Osteocyte (in vitro differentiated cells): Measurements from ENCODE around the gene ASPN. TPM values are rescaled to one million over a fixed set of nuclear protein-coding genes. Genes with fewer than 3 reads are reported as not detected.

Experiments used
- DNase-seq: peaks from one replicate; pipeline ENCODE4 v3.0.0; 2021; ENCODE audit warnings: mixed read lengths; ENCODE audit not compliant: unreplicated experiment; ENCODE audit errors: extremely low spot score
- H3K27ac Mint-ChIP-seq: one replicate; pipeline ENCODE4 v1.8.0; 2021; ENCODE audit warnings: mild to moderate bottlenecking, mixed read lengths; ENCODE audit not compliant: unreplicated experiment
- H3K27me3 Mint-ChIP-seq: one replicate; pipeline ENCODE4 v1.8.0; 2021; ENCODE audit warnings: mixed read lengths; ENCODE audit not compliant: unreplicated experiment
- H3K36me3 Mint-ChIP-seq: one replicate; pipeline ENCODE4 v1.8.0; 2021; ENCODE audit warnings: mixed read lengths; ENCODE audit not compliant: unreplicated experiment
- H3K4me1 Mint-ChIP-seq: one replicate; pipeline ENCODE4 v1.8.0; 2021; ENCODE audit warnings: mixed read lengths; ENCODE audit not compliant: unreplicated experiment
- H3K4me3 Mint-ChIP-seq: one replicate; pipeline ENCODE4 v1.8.0; 2021; ENCODE audit warnings: mild to moderate bottlenecking, moderate library complexity, mixed read lengths; ENCODE audit not compliant: unreplicated experiment
- H3K9me3 Mint-ChIP-seq: one replicate; pipeline ENCODE4 v1.8.0; 2021; ENCODE audit warnings: mixed read lengths; ENCODE audit not compliant: unreplicated experiment
- total RNA-seq: library from RNA; stranded (reverse); gene quantifications from 2 replicates; pipeline ENCODE4 v1.2.1, GENCODE V29; 2021
- TF ChIP-seq, protein P1 (sequence below): fragments of 200-600 bp; sonication (generic); IDR thresholded peaks from 2 replicates; pipeline ENCODE4 v1.5.0; 2021; ENCODE audit warnings: antibody characterized with exemption, mild to moderate bottlenecking, moderate library complexity

ASPN gene
- total RNA-seq, 1 donor from 2014 or later = 129 TPM

DNA sequence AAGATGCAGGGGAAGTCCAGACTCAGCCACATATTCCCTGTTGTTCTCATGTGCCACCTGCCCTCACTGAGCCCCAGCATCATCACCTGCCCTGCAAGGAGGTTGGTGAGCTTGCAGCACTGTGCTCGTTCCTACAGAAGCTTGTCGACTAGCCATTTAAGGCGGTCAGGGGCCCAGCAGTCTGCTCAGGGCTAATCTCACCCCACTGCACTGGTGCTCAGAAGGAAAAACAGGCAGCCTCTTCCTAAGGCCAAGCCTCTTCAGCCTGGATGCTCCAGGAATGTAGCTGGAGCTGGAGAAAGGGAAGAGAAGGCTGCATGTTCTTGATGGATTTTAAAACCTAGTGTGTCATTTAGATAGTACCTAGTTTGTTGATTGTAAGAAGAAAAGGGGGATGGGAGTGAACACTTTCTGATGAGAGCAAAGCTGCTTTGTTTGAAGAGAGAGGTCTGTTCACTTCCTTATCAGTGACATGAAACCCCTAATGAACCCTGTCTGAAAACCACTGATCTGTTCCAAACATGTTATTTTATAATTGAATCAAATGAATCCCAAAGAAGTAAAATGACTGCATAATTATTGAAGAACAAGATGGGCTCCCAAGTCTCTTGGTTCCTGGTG, 10.6 kb upstream of the ASPN start:
- DNase-seq = no peak

DNA sequence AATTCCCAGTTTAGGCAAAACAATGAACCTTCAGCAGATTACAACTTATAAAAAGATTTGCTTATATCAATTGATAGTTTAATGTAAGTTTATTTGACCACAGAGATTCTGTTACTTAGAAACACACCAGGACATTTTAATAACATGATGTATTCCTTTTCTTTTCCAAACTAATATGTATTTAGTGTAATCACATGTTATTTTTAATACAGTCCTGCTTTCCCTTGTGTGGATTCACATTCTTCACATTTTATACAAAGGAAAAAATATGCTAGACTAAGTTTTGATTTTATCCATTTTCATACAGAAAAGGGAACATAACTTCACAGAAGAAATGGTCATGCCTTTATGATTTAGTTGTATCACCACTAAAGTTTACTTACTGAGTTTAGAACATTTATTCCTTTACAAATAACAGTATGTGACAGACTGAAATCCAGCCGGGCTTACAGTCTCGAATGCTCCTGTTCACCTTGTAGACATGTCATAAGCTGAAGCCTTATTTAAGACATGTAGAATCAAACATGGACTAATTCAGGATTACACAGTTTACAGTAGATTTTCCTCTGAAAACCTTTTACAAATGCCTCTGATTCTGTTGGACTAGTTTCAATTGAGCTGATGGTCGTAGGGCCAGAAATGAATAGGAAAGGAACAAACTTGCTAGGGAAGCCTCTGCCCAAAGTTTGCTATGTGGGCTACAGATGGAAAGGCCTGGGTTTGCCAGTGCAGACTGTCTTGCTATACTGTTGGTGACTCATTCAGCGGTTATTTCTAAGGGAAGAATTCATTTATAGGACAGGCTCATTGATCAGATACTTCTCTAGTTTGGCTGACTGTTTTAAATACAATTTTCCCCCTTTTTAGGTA, 6.6 kb upstream of the ASPN start:
- TF ChIP-seq, protein P1, sequence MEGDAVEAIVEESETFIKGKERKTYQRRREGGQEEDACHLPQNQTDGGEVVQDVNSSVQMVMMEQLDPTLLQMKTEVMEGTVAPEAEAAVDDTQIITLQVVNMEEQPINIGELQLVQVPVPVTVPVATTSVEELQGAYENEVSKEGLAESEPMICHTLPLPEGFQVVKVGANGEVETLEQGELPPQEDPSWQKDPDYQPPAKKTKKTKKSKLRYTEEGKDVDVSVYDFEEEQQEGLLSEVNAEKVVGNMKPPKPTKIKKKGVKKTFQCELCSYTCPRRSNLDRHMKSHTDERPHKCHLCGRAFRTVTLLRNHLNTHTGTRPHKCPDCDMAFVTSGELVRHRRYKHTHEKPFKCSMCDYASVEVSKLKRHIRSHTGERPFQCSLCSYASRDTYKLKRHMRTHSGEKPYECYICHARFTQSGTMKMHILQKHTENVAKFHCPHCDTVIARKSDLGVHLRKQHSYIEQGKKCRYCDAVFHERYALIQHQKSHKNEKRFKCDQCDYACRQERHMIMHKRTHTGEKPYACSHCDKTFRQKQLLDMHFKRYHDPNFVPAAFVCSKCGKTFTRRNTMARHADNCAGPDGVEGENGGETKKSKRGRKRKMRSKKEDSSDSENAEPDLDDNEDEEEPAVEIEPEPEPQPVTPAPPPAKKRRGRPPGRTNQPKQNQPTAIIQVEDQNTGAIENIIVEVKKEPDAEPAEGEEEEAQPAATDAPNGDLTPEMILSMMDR = no peak
- Mint-ChIP-seq H3K4me1 (peaks cover 56% of the 10 kb centered on the region), H3K27me3 (no peaks in the 10 kb centered on the region), H3K9me3 (no peaks in the 10 kb centered on the region), H3K36me3 (no peaks in the 10 kb centered on the region), H3K27ac (peak overlapping the region; percentile 88), H3K4me3 (no peak overlapping the region)
- no peak for DNase-seq

More for the DNA sequence above, 10.6 kb upstream of the ASPN start:
- no peak overlapping the region for H3K27ac Mint-ChIP-seq
- peaks cover 61% of the 10 kb centered on the region for H3K4me1 Mint-ChIP-seq
- no peaks in the 10 kb centered on the region for H3K27me3 Mint-ChIP-seq
- no peak overlapping the region for H3K4me3 Mint-ChIP-seq
- H3K9me3 Mint-ChIP-seq = no peaks in the 10 kb centered on the region
- TF ChIP-seq, protein P1 = no peak
- H3K36me3 Mint-ChIP-seq = peaks cover 7% of the 10 kb centered on the region

DNA sequence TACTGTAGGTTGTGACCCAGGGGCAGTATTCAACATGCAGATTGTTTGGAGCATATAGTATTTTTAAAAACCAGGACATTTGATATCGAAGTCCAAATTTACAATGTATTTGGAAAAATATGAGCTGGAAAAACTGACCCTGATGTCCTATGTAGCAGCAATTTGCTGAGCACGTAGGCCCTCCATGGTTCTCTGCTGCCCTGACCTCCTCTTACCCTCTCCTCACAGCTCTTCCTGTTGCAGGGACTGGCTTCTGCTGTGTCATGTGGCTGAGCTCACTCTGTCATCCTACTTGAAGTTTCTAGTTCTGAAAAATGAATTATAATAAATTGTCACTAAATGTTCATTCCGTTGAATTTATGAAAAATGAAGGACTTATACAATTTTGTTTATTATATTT, 4.1 kb upstream of the ASPN start:
- TF ChIP-seq, protein P1 = no peak
- H3K4me1 Mint-ChIP-seq = peaks cover 76% of the 10 kb centered on the region

DNA sequence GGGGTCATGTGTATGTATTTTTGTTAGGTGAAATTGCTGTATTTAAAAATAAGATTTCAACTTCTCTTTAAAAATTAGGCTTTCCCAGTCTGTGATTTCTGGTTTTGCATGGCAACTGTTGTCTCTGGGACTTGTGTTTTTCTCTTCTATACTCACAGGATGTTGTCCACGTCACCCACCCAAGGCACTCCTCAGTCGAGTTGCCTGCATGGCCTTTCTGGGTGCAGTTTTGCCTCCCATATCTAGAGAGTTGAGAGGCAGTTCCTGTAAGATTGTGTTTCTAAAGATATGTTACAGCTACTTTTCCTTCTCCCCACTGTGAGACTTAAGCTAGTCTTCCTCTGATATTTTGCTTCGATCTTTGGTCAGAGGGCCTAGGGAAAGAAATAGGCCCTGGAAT, 2.3 kb upstream of the ASPN start:
- TF ChIP-seq, protein P1 = no peak
- no peak for DNase-seq
- Mint-ChIP-seq H3K4me3 (no peak overlapping the region), H3K4me1 (peaks cover 80% of the 10 kb centered on the region), H3K27me3 (no peaks in the 10 kb centered on the region), H3K27ac (peak overlapping the region; percentile 93), H3K9me3 (no peaks in the 10 kb centered on the region), H3K36me3 (no peaks in the 10 kb centered on the region)

More for the DNA sequence above, 4.1 kb upstream of the ASPN start:
- Mint-ChIP-seq H3K4me3 (no peak overlapping the region), H3K27me3 (no peaks in the 10 kb centered on the region), H3K36me3 (no peaks in the 10 kb centered on the region), H3K27ac (peak overlapping the region; percentile 38), H3K9me3 (no peaks in the 10 kb centered on the region)
- DNase-seq = no peak
